Activated CD8-positive, alpha-beta memory T cell treated with anti-CD3 and anti-CD28 coated beads for 4 hours (primary cell): ENCODE measurements around the gene KLHL35.
"Not testable (repeated sequence)": the region's sequence is repeated elsewhere in the genome, so short reads cannot be mapped to it uniquely, and the experiment has no call there.

ENCODE experiments used
- DNase-seq, 2 donors: peaks; one replicate each; pipeline ENCODE4 v3.0.0-alpha.2; 2020; ENCODE audit warnings: low read depth in 2 of 2

KLHL35 gene

GRCh38 chr11:75426720-75427086, 6.3 kb downstream of the KLHL35 start:
- DNase-seq, result no peak

DNA sequence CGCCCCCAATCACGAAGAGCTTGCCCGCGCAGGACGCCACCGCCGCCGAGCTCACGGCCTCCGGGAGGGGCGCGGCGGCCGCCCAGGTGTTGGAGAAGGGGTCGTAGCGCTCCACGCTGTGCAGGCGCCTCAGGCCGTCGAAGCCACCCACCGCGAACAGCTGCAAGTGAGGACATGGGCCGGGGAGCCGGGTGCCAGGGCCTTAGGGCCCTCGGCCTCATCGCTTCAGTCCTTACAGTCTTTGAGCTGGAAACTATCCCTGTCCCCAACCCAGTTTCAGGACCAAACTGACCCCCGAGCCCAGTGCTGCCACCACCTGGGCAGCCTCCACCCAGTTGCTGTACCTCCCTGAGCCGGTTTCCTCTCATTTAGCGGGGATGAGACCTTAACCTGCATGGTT, 7.6 kb downstream of the KLHL35 start:
- no peak for DNase-seq

DNA sequence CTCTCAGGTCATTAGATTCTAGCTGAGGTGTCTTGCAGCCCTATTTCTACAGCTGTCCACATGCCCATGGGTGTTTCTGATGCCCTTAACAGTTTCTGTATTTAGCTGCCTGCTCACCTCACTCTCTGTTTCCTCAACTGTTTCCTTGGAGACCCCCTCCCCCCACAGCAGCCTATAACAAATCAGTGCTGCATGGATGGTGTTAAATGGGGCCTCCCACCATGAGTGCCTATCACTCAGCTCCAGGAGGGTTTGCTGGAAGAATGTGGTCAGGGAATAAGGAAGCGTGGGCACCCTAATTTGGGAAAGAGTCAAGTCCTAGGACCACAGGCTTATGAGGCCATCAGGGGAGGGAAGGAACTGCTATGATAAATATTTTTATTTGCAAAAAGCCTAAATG, 8.6 kb downstream of the KLHL35 start:
- no peak for DNase-seq

- no peak for DNase-seq
Observed at GRCh38 chr11:75423721-75424120, 9.3 kb downstream of the KLHL35 start.

DNA sequence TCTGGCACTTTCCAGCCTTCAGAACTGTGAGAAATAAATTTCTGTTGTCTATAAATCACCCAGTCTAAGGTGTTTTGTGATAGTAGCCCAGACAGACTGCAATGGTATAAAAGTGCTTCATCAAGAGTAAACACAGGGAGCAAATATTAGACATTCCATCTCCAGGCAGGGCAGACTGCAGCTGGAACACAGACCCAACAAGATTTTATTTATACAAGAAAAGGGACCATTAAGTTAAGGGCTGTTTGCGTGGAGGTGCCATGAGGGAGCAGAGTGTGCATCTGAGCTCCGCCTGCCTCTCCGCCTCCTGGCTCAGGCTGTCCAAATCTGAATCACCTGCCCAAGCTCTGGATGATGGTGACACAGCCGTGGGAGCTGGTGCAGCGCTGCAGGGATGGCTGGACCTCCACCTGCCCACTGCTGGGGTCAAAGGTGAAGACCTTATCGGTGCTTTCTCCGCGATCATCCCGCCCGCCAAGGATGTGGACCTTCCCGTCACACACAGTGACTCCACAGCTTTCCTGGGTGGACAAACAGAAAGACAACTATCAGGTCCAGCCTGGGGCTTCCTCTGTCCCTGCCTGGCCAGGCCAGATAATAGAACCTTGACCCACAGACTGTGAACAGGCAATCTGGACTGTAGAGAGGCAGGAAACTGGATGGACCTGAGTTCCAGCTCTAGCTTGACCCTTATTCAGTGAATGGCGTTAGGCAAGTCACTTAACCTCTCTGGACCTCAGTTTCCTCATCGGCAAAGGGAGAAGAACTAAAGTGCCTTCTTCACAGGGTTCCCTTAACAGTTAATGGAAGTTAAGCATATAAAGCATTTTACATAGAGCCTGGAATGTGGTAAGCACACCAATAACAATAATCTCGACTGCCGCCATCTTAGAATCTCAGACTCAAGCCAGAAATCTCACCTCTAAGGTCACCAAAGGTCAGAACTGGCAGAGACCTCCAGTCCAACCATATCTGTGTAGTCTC, 10.5 kb downstream of the KLHL35 start:
- DNase-seq, result no peak

DNA sequence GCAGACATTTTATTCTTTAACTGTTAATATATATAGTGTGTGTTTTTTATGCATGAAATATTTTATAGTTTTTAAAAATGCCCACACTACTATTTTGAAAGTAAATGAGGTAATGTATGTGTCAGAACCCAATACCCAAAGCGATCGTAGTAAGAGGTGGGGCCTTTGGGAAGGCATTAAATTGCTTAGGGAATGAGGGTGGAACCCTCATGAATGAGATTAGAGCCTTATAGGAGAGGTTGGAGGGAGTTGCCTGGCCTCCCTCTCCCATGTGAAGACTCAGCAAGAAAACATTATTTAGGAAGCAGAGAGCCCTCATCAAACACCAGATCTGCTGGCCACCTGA, 11.1 kb downstream of the KLHL35 start:
- DNase-seq, result no peak

DNA sequence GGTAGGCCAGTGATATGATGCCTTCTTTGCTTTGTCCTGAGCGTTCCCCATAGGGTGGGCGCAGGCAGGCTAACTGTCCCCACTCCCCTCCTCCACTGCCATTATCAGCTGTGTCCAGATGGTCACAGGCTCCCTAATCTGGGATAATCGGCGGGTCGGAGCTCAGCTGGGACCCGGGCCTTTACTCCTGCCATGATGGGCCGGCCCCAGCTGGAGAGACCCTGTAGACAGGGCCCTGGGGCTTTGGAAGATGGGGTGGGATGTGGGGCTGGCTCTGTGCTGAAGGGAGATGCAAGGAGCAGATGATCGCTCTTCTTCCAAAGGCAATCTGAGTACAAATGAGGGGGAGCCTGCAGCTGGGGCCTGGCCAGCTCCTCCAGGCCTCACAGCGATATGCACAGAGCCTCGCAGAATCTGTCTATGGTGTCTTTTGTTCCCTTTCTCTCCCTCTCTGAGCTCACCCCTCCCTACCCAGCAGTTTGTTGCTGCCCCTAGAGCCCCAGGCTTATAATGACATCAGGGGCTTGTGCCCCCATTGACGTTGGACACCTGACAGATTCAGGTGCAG, 11.9 kb downstream of the KLHL35 start:
- no peak for DNase-seq

GRCh38 chr11:75420224-75421034, 12.6 kb downstream of the KLHL35 start:
- no peak for DNase-seq

- no peak for DNase-seq
Observed at GRCh38 chr11:75413864-75414263, 19.1 kb downstream of the KLHL35 start.

DNA sequence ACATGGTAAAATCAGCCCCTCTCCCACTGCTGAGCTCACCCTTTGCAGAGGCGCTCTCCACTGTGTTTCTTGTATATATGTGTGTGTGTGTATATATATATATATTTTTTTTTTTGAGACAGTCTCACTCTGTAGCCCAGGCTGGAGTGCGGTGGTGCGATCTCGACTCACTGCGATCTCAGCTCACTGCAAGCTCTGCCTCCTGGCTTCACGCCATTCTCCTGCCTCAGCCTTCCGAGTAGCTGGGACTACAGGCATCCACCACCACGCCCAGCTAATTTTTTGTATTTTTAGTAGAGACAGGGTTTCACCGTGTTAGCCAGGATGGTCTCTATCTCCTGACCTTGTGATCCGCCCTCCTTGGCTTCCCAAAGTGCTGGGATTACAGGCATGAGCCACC, 19.9 kb downstream of the KLHL35 start:
- DNase-seq, result not testable (repeated sequence)

DNA sequence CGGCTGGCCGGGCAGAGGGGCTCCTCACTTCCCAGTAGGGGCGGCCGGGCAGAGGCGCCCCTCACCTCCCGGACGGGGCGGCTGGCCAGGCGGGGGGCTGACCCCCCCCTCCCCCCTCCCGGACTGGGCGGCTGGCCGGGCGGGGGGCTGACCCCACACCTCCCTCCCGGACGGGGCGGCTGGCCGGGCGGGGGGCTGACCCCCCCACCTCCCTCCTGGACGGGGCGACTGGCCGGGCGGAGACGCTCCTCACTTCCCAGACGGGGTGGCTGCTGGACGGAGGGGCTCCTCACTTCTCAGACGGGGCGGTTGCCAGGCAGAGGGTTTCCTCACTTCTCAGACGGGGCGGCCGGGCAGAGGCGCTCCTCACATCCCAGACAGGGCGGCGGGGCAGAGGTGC, 23.0 kb downstream of the KLHL35 start:
- DNase-seq, result not testable (repeated sequence)

DNA sequence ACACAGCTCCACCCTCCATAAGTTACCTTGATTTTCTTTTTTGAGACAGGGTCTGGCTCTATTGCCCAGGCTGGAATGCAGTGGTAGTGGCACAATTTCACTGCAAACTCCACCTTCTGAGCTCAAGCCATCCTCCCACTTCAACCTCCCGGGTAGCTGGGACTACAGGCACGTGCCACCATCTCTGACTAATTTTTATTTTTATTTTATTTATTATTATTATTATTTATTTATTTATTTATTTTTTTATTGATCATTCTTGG, 24.1 kb downstream of the KLHL35 start:
- DNase-seq, result no peak

- no peak for DNase-seq
Observed at GRCh38 chr11:75406338-75406777, 26.6 kb downstream of the KLHL35 start.

DNA sequence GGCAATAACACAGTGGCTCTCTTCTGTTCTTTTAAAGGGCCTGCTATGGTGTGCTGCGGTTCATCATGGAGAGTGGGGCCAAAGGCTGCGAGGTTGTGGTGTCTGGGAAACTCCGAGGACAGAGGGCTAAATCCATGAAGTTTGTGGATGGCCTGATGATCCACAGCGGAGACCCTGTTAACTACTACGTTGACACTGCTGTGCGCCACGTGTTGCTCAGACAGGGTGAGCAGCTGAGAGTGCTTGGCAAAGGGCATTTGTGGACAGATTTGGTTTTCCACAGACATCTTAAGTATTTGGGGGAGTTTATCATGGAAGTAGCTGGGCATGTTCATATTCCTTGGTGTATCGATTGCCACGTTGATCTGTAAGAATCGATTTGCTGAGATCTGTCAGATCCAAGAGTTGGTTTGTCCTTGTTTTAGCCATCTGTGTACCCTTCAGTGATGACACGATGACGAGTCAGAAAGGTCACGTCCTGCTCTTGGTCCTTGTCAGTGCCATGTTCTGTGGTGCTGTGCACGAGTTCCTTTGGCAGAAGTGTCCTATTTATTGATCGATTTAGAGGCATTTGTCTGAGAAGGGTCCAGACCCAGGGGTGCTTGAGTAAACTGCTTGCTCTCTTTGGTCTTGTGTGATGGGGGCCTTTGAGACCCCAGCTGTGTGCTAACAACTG, 28.9 kb downstream of the KLHL35 start:
- no peak for DNase-seq

DNA sequence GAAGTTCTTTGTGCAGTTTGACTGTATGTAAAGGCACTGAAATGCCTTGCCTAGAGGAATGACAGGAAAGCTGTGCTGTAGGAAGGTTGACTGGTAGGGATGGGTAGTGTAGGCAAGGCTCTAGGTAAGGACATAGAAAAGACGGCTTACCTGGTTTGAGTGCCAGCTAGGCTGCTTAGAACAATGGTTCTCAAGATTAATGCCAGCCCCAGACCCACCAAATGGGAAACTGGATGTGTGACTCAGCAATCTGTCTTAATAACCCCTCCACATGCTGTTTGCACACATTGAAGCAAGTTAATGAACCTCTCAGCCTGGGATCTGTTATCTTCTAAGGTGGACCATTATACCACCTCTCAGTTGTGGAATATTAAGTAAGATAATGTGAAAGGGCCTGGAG, 30.0 kb downstream of the KLHL35 start:
- no peak for DNase-seq

GRCh38 chr11:75402002-75402773, 30.8 kb downstream of the KLHL35 start:
- no peak for DNase-seq

DNA sequence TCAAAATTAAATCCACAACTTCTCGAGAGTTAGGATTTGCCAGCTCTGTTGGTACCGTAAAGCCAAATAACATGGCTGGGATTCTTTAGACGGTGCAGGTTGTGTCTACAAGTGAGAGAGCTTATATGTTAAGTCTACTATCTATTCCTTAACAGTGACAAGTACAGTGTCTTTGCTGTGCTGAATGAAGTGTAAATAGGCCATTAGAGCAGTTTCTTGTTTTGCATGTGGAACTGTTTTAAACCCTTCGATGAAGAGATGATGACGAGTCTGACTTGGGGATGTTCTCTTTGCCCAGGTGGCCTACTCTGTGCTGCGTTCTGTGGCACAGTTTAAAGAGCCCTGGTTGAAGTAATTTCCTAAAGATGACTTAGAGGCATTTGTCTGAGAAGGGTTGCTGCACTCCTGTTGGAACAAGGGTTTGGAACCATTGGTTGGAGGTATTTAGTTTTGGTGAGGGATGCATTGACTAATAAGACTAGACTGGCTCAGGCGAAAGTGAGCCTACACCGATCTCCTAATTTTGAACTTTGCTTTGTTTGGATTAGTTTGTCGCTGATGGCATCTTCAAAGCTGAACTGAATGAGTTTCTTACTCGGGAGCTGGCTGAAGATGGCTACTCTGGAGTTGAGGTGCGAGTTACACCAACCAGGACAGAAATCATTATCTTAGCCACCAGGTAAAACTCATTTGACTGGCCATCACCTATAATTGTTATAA, 32.7 kb downstream of the KLHL35 start:
- no peak for DNase-seq

GRCh38 chr11:75399344-75400145, 33.5 kb downstream of the KLHL35 start, which contains the start of gene RPS3:
TSS of gene RPS3 (plus strand) at chr11:75399518. CDS start at chr11:75399548, 30 bp downstream.
- DNase-seq, result peak; percentile 72 to 80

DNA sequence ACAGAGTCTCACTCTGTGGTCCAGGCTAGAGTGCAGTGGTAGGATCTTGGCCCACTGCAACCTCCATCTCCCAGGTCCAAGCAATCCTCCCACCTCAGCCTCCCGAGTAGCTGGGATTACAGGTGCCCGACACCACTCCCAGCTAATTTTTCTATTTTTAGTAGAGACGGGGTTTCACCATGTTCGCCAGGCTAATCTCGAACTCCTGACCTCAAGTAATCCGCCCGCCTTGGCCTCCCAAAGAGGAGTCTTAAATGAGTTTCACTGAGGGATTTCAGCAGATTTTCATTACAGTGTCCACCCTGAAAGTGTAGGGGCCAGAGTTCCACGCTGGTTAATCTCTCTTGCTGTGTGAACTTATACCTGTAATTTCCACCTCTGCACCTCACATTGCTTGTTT, 34.1 kb downstream of the KLHL35 start:
- DNase-seq, result no peak
